Activated naive CD8-positive, alpha-beta T cell treated with anti-CD3 and anti-CD28 coated beads, Interleukin-2, amount 50 U/mL, for 16 hours (primary cell): ENCODE measurements around the gene LHX4.

Source experiments
- DNase-seq: peaks from one replicate; pipeline ENCODE4 v3.0.0-alpha.2; 2020; ENCODE audit warnings: low read depth, low spot score

LHX4 gene

DNA sequence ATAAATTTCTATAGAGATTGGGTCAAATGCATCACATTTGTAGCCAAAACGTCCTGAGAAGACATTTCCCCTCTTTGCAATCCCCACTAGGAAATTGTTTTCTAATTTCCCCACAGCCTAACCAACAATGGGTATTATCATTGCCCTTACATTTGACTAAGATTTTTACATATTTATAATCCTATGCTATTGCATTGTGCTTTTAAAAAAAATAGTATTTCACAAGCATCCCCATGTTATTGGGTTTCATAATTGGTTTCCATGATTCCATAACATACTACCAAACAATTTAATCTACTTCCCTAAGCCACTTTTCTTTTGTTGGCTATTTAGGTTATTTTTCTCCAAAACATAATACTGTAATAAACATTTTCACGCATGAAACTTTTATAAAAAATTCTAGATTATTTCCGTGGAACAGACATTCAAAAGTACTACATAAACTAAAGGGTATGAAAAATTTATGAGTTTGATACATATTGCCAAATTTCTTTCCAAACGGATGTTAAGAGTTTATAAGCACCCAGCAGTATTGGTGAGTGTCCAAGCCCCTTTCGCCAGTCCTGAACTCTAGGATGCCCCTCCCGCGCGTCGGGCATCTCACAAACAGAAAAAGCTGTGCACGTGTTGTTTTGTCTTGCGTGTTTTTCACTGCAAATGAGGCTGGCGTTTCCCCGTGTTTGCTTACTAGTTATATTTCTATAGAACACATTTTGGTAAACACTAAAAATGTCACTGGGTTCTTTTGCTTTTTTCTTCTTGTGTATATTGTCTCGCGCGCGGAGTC is 2.0 kb upstream of the LHX4 start:
- DNase-seq = no peak

DNA sequence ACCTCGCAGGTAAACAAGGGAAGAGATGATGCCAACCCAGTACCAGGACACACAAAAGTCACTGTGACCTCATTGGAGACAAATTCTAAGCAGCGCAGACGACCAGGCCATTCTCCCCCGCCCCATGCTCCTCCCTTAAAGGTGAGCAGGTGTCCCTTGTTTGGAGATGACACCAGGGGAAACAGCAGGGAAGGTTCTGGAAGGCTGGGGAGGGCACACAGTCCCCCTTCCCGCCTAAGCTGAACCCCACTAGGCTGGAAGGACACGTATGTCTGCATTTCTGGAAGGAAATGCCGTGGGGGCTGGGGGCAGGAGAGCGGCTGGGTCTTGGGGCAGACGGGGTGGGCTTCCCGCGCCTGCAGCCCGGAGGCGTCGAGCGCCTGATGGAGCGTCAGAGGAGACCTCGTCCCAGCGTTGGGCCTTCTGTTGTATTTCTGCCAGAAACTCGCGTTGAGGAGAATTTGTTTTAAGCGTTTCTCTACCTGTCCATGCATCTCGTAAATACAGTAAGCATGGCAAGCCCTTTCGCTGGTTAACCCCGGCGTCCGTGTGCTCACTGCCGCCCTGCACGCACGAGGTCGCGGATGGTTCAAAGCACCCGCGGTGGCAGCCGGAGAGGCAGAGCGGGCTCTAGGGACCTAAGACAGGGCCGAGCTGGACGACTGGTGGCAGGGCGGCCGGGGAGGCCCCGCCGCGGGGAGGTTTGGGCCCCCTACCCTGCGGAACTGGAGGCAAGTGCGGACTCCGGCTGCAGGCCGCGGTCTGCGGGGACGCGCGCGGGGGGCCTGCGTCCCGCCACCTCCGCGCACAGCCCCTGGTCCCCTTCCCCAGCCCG is 1.2 kb upstream of the LHX4 start:
- no peak for DNase-seq

DNA sequence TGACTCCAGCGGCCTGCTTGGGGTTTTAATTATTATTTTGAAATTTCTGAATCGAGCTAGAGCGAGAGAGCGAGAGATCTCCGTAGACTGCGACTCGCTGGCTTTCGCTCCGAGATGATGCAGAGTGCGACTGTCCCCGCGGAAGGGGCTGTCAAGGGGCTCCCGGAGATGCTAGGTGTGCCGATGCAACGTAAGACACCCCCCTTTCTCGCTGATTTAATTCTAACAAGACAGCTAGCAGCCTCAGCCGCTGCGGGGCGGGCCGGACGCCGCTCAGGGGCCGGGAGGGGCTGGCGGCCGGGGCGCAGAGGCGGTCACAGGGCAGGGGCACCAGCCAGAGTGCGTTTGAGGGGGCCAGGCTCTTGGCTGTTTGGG is 339 bp downstream of the LHX4 start:
- DNase-seq = no peak

DNA sequence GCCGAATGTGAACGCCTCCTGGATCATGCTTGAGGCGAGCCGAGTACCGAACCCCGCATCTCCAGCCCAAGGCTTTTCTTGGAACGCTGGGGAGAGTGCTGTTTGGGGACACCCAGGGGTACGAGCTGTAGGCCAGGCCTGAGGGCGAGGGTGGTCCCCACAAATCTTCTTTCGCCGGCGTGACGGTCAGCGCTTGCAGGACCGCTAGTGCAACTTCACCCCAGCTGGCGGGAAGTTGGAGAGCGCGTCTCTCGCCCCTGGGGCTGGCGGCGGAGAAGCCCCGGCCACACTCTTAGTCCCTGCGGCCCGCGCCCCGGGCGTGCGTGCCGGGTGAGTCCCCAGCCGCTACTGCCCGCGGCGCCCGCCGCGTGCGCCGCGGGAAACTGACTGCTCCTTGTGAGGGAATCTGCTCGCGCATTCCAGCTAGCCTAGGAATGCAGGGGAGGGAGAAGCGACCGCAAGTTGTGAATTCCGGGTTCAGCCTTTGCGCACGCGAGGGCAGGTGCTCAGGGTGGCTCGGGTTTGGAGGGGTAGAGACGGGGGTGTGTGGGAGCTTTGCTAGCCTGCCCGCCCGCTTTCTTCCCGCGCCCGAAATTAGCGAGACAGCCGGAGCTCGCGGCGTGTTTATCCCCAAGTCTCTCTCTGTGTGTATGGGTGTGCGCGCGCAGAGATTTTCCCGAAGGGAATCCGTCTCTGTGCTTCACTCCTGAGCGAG is 884 bp downstream of the LHX4 start:
- no peak for DNase-seq

DNA sequence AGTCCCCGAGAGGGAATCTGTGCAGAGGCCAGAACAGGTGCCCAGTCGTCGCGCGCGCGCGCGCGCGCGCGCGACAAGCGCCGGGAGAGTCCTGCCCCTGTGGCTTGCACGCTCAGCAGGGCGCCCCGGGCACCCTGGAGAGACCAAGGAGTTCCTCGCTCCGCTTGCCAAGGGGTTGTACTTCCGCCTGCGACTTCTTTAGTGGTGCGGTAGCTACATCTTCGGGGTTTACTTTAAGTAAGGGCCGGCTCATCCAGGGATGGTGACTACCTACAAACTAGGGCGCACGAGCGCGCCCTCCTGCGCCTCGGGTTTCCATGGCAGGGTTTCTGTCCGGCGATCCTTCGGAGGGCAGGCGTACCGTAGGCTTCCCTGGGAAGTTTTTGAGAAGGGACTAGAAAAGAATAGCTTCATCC is 1.4 kb downstream of the LHX4 start:
- no peak for DNase-seq

DNA sequence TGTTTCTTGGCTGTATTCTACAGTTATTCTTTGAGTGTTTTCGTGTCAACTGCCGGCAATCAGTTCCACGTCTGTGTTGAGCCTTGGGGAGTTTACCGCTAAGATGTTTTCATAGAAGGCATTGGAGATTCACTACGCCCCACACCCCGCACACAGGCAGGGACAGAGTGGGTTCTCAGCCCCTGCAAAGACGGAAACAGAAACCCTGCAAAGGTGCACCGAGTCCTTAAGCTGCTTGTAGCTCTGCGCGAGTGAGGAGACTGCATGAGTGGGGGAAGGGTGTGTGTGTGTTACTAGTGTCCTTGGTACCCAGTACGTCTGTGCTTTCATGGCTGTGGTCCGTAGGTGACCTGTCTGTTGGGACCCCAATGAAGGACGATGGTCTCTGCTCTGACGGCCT is 1.9 kb downstream of the LHX4 start:
- DNase-seq = no peak

DNA sequence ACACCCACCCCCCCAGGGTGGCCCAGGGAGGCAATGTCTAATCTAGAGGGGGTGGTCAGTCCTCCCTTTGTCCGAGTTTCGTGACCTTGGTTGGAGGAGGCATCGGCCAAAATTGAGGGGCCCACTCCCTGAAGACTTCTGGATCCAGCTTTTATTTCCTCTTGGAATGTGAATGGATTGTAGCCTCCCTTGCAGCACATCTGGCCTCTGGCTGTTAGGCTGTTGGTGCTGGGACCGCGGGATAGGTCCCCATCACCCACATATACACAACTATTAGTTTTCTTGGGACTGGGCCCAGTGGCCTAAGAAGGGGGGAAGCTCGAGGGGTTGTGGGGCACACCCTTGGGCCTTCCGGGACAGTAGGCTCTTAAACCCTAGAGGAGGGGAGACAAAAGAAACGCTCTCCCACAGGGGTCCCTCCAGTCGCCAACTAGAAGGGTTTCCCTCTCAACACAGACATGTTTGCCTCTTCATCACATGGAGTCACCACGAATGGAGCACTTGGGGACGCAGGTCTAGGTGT is 2.5 kb downstream of the LHX4 start:
- DNase-seq = no peak

DNA sequence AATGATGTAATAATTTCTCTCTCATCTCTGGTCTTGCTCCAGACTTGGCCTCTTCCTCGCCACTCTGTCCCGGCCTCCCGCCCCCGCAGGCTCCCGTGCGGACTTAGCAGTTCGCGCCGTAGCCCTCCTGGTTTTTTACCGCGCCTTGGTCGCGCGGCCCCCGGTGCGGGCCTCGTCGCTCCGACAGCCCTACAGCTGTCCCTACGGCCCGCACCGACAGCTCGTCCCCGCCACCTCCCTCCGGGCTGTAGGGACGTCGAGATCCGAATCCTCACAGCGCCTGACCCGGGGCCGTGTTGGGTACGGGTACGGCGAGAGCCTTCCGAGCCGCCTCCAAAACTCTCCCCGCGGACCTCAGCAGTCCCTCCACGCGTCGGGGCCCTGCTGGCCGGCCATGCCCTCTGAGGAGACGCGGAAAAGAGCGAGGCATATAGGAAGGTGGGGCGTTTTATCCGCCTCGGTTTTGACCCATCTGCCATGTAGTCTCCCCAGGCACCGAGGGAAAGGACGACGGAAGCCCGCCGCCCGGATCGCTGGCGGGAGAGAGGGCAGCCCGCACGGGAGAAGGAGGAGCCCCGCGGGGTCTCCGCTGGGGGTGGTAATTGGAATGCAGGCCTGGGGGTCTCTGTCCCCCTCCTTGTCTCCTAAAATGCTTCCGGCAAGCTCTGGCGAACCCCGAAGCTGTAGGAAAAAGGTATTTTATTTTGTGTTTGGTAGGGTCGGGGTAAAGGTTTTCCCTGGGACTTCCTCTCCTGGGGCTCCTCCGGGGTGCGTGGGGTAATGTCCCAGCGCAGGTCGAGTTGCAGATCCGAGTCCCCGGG is 3.3 kb downstream of the LHX4 start:
- DNase-seq = no peak

DNA sequence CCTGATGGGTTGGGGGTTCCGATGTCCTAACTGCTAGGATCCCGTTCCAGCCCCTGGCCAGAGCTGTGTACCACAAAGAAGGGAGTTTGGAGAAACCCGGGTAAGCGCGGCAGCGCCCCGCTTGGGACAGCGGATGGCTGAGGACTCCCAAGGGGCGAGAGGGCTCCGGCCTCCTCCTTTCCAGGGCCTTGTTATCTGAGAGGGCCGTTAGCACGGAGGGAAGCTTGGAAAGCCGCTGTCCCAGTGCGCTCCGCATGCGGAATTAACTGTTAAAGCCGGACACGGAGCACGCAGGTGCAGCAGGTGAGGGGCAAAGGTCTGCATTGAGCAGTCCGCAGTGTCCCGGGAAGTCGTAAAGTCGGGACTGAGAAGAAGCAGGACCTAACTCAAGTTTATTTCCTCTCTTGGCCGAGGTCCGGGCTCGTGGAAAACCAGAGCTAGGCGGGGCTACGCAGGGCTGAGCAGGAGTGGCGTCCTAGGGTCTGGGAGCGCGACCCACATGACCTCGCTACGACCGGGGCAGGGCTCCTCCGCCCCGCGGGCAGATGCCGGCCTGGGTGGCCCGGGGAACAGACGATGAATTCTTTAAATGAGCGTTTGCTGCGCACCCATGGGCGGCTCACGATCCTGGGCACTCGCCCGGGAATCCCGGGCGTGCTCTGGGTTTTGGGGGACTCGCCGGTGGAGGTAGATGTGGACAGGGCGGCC is 4.5 kb downstream of the LHX4 start:
- no peak for DNase-seq

DNA sequence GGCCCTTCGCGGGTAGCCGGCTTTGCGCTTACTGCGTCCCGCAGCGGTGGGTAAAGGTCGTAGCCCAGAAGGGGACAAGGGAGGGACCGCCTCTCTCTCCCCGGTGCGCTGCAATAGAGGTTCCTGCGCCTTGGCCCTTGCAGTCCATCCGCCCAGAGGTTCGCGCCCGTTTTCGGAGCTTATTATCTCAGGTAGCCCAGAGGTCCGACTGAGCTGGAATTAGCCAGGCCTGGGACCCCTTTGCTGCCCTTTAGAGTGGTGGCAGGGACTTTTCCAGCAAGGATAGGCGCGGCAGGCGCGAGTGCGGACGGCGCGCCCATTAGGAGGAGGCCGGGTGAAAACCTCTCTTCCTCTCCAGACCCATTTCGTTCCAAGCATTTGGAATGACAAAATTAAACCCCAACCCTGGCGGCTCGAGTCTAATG is 5.0 kb downstream of the LHX4 start:
- DNase-seq = no peak

DNA sequence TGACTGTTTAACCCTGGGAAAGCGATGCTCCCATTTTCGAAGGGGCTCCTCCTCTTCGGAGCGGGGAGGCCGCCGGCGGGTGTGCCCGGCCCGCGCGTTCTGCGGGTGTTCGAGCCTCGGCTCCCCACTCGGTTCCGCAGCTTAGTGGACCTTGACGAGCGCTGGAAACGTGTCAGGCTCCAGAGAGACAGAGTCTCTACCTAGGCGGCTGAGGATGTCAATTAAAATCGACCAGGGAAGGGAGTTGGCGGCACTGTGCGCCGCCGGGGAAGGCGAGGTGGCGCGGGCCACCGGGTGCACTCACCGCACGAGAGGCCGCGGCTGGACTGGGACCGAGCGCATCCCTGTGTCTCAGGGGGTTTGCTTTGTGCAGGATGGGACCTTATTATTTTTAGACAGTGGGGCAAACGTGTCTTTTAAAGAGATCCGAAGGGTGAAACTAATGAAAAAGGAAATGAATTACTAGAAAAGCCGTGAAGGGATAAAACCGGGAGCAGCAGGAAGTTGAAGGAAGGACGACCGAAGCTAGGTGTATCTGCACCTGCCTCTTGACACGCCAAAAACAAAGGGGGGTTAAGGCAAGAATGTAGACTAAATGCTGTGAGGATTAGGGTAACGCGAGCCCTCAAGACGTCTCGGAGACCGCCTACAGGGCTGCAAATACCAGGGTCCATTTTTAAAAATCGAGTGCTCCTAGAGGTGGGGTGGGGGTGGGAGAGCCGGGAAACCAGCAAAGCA is 5.6 kb downstream of the LHX4 start:
- DNase-seq = no peak

DNA sequence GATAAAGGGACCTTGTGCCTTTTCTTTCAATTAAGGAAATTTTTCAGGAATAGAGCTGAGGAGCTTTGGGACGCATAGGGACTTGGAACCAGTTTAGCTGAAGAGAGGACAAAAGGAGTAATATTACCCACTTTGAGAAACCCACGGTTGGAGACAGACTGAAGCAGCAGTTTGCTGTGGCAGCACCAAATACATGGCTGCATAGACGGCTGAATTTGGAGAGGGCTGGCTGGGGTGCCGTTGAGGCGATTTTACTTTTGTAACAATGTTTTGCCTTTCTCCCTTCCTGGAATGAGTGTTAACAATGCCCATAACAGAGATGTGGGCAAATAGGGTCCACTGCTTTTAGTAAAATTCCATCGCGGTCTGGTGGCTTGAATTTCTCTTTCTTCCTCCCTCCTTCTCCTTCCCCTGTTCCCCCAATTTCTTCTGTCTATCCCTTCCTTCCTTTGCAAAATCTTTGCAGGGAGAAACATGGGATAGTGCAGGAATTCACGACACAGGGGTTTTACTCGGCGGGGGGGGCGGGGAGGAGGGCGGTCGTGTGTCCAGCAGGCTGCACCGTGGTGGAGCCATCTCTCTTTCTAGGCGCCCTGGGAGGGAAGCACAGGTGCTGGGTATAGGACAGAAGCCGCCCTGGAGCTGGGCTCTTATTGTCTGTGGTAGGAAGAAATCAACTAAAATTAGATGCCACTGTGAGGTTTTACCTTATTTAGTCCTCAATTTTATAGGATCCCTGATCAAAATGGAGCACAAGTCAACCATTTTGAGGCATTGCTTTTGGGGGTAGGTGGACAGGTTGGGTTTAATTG is 6.8 kb downstream of the LHX4 start:
- DNase-seq = no peak

DNA sequence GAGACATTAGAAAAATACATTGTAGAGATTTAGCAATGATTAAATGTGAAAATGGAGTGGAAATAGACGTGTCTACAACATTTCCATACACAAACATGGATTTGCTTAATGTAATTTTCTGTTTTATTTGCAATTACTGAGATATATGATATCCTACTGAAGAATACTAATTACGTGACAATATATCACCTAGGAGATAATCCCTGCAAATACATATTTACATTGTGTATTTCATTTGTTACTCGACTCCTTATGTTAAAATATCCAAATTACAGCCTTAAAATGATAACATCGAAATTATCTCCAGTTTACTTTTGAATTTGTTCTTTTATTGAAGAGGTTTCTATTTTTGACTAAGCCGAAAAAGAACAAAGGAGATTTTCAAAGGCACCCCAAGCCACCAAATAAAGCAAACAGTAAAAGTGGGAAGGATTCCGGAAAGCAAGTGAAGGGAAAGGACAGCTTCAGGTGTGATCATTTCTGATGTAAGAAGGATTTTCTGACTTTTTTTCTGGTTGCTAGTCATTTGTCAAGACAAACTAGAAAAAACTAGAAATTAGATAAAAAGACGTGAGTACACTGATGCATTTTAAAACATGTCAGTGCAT is 7.9 kb downstream of the LHX4 start:
- DNase-seq = no peak

DNA sequence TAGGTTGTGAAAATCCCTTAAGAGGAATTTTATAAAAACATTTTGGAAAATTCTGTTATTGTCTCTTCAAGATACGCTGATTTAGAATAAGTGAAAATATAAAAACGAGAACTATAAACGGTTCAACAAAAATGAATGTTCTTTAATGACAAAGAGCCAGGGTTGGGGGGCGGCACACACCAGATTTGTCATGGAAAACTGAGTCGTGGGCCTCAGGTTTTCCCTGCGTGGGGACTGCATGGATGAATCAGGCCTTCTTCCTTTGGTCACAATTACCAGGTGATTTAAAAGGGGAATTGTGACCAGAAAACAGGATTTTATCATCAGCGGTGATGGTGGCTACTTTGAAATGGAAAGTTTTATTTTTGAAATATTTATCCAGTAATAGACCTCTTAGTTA is 8.6 kb downstream of the LHX4 start:
- no peak for DNase-seq

DNA sequence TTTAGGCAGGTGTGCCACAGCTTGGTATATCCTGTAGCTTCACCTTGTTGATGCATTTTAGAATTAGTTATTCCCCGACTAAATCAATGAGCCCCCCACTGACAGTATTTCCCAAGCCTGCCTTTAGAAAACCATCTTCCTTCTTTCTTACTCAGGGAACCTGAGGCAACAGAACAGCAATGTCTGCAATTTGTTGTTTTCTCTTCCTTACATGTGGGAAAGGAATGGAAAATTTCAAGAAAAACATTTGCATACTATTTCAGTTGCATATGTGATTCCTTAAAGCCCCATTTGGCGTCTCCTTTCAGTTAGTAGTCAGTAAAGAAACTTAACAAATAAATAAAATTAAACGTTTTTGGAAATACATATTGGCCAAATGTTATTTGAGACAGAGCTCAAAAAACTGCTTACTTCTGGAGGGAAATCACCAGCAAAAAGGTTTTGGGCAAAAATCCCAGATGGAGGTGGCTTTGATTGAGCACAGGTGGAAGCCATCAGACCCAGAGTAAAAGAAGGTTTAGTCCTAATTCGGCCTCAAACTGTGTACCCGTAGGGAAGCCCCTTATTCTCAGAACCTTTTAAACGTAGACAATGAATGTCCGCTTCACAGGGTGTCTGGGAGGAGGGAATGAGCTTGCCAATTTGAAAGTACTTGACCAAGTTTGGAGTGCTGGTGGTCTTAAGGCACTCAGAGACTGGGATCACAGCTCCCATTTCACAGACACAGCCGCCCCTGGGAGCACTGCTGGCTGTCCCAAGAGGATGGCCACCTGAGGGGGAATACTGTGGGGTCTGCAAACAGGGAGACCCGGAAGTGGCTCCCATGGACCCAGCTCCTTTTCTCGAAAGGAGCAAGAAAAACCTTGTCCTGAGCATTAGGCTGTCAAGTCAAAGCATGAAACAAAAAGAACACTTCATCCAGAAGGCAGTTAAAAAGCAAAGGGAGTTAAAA is 9.4 kb downstream of the LHX4 start:
- DNase-seq = no peak

DNA sequence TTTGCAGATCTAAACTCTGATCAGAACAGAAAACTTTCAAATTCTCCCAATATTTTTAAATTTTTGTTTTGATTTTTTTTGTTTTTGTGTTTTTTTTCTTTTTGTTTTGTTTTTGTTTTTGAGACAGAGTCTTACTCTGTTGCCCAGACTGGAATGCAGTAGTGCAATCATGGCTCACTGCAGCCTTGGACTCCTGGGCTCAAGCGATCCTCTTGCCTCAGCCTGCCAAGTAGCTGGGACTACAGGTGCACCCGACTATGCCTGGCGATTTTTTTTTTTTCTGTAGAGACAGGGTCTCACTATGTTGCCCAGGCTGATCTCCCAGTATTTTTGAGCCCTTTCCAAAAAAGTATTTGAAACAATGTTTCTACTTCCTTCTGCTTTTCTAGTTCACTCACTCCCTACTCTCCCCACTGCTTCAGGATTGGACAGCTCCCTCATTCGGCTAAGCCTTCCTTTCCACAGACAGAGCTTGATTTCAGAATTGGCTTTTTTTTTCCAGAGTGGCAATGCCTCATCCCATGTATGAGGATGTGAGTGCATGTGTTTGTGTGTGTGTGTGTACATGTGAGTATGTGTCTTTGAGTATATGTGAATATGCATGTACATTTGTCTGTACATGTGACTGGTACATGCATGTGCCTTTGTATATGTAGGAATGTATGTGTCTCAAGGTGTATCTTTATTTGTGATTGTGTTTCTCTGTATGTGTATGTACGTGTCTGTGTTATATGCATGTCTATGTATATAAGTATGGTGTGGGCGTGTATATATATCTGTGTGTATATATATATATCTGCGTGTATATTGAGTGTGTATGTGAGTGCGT is 11.9 kb downstream of the LHX4 start:
- no peak for DNase-seq
